ENCODE data around the gene PPIG. TPM values are rescaled to one million over a fixed set of nuclear protein-coding genes. Genes with fewer than 3 reads are reported as not detected.

PPIG gene
- total RNA-seq, 1 donor = 25.3 TPM

DNA sequence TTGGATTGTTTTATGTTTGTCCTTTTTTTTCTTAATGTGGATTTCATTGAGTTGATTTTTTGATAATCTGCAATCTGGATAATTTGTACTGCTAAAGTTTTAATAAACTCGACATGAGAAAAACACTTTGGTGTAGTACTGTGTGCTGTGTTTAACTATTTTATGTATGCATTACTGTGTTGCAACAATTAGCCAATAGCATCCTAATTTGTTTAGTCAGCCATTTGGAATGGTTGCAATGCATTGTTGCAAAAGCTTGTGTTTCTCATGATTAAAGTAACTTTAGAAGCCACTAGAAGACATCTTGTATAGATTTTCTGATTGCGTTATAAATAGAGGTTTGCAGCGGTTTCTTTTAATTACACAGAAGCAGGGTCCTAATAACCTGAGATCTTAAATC lies 53.5 kb downstream of the PPIG start:
- no peaks in the 10 kb centered on the region for H3K9me3 ChIP-seq (ENCODE audit: low read depth, low read length)
- no peaks in the 10 kb centered on the region for H4K20me1 ChIP-seq (ENCODE audit: insufficient read depth, low read length)
- no peak for DNase-seq (ENCODE audit: insufficient read length, low spot score, missing footprints)
- no peak overlapping the region for H3K27ac ChIP-seq (ENCODE audit: low read depth, low read length)
- H3K79me2 ChIP-seq (ENCODE audit: insufficient read depth, low read length) = no peaks in the 10 kb centered on the region
- H3K36me3 ChIP-seq (ENCODE audit: insufficient read depth, low read length) = peaks cover 33% of the 10 kb centered on the region
- no peak overlapping the region for H3K4me3 ChIP-seq (ENCODE audit: insufficient read depth, low read length)
- H2AFZ ChIP-seq (ENCODE audit: low read length) = no peak overlapping the region
- no peaks in the 10 kb centered on the region for H3K4me1 ChIP-seq (ENCODE audit: insufficient read depth, low read length)
- TF ChIP-seq, protein P1, sequence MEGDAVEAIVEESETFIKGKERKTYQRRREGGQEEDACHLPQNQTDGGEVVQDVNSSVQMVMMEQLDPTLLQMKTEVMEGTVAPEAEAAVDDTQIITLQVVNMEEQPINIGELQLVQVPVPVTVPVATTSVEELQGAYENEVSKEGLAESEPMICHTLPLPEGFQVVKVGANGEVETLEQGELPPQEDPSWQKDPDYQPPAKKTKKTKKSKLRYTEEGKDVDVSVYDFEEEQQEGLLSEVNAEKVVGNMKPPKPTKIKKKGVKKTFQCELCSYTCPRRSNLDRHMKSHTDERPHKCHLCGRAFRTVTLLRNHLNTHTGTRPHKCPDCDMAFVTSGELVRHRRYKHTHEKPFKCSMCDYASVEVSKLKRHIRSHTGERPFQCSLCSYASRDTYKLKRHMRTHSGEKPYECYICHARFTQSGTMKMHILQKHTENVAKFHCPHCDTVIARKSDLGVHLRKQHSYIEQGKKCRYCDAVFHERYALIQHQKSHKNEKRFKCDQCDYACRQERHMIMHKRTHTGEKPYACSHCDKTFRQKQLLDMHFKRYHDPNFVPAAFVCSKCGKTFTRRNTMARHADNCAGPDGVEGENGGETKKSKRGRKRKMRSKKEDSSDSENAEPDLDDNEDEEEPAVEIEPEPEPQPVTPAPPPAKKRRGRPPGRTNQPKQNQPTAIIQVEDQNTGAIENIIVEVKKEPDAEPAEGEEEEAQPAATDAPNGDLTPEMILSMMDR (IDR thresholded peaks at IDR 0.05; ENCODE audit: extremely low read depth, low read depth, low read length) = no peak
- no peak overlapping the region for H3K4me2 ChIP-seq (ENCODE audit: insufficient read depth, low read length)
- H3K27me3 ChIP-seq (ENCODE audit: insufficient read depth, low read length) = no peaks in the 10 kb centered on the region

DNA sequence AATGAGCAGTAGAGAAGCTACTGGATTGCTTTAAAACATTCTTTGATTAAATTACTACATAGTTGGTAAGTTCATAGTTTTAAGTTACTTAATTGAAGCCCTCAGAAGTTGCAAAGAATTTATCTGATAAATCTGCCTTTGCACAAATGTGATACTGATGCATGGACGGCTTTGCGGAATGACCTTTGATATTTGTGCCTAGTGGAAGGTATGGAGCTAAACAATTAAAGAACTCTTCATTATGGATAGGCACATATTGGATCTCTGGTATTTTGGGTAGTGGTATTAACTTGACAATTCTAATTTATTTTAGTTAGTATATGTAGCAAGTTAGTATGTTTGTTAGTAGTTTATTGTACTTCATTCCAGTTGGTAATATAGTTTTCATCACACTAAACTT lies 56.0 kb downstream of the PPIG start:
- Histone ChIP-seq H2AFZ (ENCODE audit: low read length) (no peak overlapping the region), H3K4me2 (ENCODE audit: insufficient read depth, low read length) (no peak overlapping the region), H3K9me3 (ENCODE audit: low read depth, low read length) (no peaks in the 10 kb centered on the region), H3K27ac (ENCODE audit: low read depth, low read length) (no peak overlapping the region), H3K27me3 (ENCODE audit: insufficient read depth, low read length) (no peaks in the 10 kb centered on the region), H3K4me3 (ENCODE audit: insufficient read depth, low read length) (no peak overlapping the region), H4K20me1 (ENCODE audit: insufficient read depth, low read length) (no peaks in the 10 kb centered on the region), H3K4me1 (ENCODE audit: insufficient read depth, low read length) (no peaks in the 10 kb centered on the region), H3K36me3 (ENCODE audit: insufficient read depth, low read length) (peaks cover 15% of the 10 kb centered on the region), H3K79me2 (ENCODE audit: insufficient read depth, low read length) (no peaks in the 10 kb centered on the region)
- TF ChIP-seq, protein P1 (IDR thresholded peaks at IDR 0.05; ENCODE audit: extremely low read depth, low read depth, low read length) = no peak
- DNase-seq (ENCODE audit: insufficient read length, low spot score, missing footprints) = no peak

DNA sequence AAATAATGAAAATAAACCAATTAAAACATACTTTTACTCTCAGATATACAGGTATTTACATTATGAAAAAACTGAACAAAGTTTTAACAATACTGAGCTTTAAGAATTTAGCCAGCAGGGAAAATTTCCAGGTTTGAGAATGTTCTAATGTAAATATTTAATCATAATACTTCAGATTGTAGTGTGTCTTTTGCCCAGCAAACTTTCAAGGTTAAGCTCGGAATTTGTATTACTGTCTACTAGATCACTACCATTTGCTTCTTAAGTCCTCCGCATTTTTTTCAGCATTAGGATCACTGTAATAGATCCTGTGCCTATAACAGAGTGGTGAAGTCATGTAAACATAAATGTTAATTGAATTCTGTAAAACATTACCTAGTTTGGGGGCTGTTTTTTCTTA lies 57.3 kb downstream of the PPIG start:
- no peak overlapping the region for H2AFZ ChIP-seq (ENCODE audit: low read length)
- H3K4me1 ChIP-seq (ENCODE audit: insufficient read depth, low read length) = no peaks in the 10 kb centered on the region
- H3K27ac ChIP-seq (ENCODE audit: low read depth, low read length) = no peak overlapping the region
- no peaks in the 10 kb centered on the region for H3K27me3 ChIP-seq (ENCODE audit: insufficient read depth, low read length)
- no peaks in the 10 kb centered on the region for H3K9me3 ChIP-seq (ENCODE audit: low read depth, low read length)
- H3K79me2 ChIP-seq (ENCODE audit: insufficient read depth, low read length) = no peaks in the 10 kb centered on the region
- H4K20me1 ChIP-seq (ENCODE audit: insufficient read depth, low read length) = no peaks in the 10 kb centered on the region
- no peak for DNase-seq (ENCODE audit: insufficient read length, low spot score, missing footprints)
- no peak overlapping the region for H3K4me2 ChIP-seq (ENCODE audit: insufficient read depth, low read length)
- TF ChIP-seq, protein P1 (IDR thresholded peaks at IDR 0.05; ENCODE audit: extremely low read depth, low read depth, low read length) = no peak
- H3K4me3 ChIP-seq (ENCODE audit: insufficient read depth, low read length) = no peak overlapping the region
- H3K36me3 ChIP-seq (ENCODE audit: insufficient read depth, low read length) = peaks cover 10% of the 10 kb centered on the region

DNA sequence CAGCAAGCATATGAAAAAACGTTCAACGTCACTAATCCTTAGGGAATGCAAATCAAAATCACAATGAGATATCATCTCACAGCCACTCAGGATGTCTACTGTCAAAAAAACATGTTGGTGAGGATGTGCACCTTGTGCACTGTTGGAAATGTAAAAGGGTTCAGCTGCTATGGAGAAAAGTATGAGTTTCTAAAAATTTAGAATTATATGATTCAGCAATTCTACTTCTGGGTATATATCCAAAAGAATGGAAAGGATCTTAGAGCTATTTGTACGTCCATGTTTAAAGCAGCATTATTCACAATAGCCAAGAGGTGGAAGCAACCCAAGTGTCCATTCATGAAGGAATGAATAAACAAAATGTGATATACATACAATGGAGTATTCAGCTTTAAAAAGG lies 60.0 kb downstream of the PPIG start:
- Histone ChIP-seq H3K4me2 (ENCODE audit: insufficient read depth, low read length) (no peak overlapping the region), H2AFZ (ENCODE audit: low read length) (no peak overlapping the region), H3K27me3 (ENCODE audit: insufficient read depth, low read length) (no peaks in the 10 kb centered on the region), H3K9me3 (ENCODE audit: low read depth, low read length) (no peaks in the 10 kb centered on the region), H3K4me1 (ENCODE audit: insufficient read depth, low read length) (no peaks in the 10 kb centered on the region), H4K20me1 (ENCODE audit: insufficient read depth, low read length) (no peaks in the 10 kb centered on the region), H3K4me3 (ENCODE audit: insufficient read depth, low read length) (no peak overlapping the region), H3K36me3 (ENCODE audit: insufficient read depth, low read length) (no peaks in the 10 kb centered on the region), H3K79me2 (ENCODE audit: insufficient read depth, low read length) (no peaks in the 10 kb centered on the region), H3K27ac (ENCODE audit: low read depth, low read length) (no peak overlapping the region)
- TF ChIP-seq, protein P1 (IDR thresholded peaks at IDR 0.05; ENCODE audit: extremely low read depth, low read depth, low read length) = no peak
- DNase-seq (ENCODE audit: insufficient read length, low spot score, missing footprints) = no peak

All from osteoblast (primary cell).